ENCODE data around the gene NEK4. TPM values are rescaled to one million over a fixed set of nuclear protein-coding genes. Genes with fewer than 3 reads are reported as not detected.
A peak's percentile ranks its signal among the peaks of the same experiment; 100 is the strongest.

NEK4 gene
- 10 to 100 TPM; 26.8 to 27.9 TPM for total RNA-seq
- polyA plus RNA-seq = 10 to 100 TPM in 1 of 2 donors, 1 to 10 TPM in 1; 7.0 to 12.9 TPM

GRCh38 chr3:52770496-52771333 lies at the start of gene NEK4:
TSS of gene NEK4 (minus strand) at chr3:52770940. CDS start at chr3:52770746, 194 bp downstream.
- Histone ChIP-seq H3K27me3 (ENCODE audit: insufficient read depth, low read length) (no peaks in the 10 kb centered on the region), H3K27ac (ENCODE audit: low read depth, low read length) (peak within 1 kb of the TSS; percentile 59), H3K36me3 (ENCODE audit: insufficient read depth, low read length) (no peaks in the 10 kb centered on the region), H3K9me3 (ENCODE audit: control insufficient read depth in 1 of 2, low read length in 2 of 2) (no peaks in the 10 kb centered on the region), H3K4me3 (ENCODE audit: low read length in 2 of 2) (peak within 1 kb of the TSS; percentile 53 to 56), H3K4me1 (ENCODE audit: insufficient read depth, low read length) (peaks cover 17% of the 10 kb centered on the region)
- Mint-ChIP-seq H3K4me1 (peaks cover 13 to 32% (median 20%) of the 10 kb centered on the region in 4 donors), H3K27ac (peak within 1 kb of the TSS; percentile 88 to 98 (median 94)), H3K36me3 (peaks cover 7 to 29% of the 10 kb centered on the region in 2 donors), H3K27me3 (no peaks in the 10 kb centered on the region), H3K4me3 (peak within 1 kb of the TSS; percentile 96 to 100 (median 97)), H3K9me3 (no peaks in the 10 kb centered on the region)
- intact Hi-C loops (cut with micrococcal nuclease) = loop anchor here (1.0 to 2.0 kb wide), 4 partner anchors 64 to 127 kb away; partner anchors contain the start of genes PBRM1, SPCS1 and STIMATE
- DNase-seq = peak; percentile 72 to 84 (median 80)
- ChIA-PET POLR2A (ENCODE audit: partially characterized antibody) (interaction anchor here (0.7 to 1.7 kb wide), 9 partner anchors 50 to 275 kb away, joined by 3 to 7 read pairs (median 4); partner anchors contain the start of genes GLT8D1, SFMBT1, SPCS1 and UQCC5), CTCF (ENCODE audit: partially characterized antibody) (interaction anchor here (0.6 to 1.7 kb wide), 2 partner anchors 301 to 1129 kb away, joined by 3 read pairs; no protein-coding TSS in a partner anchor)

GRCh38 chr3:52819936-52820335 lies 49.2 kb upstream of the NEK4 start:
- no peak overlapping the region for H3K27ac ChIP-seq (ENCODE audit: low read depth, low read length)
- H3K27me3 ChIP-seq (ENCODE audit: insufficient read depth, low read length) = no peaks in the 10 kb centered on the region
- H3K9me3 ChIP-seq (ENCODE audit: control insufficient read depth in 1 of 2, low read length in 2 of 2) = no peaks in the 10 kb centered on the region
- Mint-ChIP-seq H3K9me3 (no peaks in the 10 kb centered on the region), H3K4me1 (no peaks in the 10 kb centered on the region), H3K36me3 (peaks cover 0 to 3% of the 10 kb centered on the region in 2 donors), H3K27ac (peak overlapping the region in 1 of 7 donors; percentile 76), H3K4me3 (no peak overlapping the region), H3K27me3 (no peaks in the 10 kb centered on the region)
- H3K4me1 ChIP-seq (ENCODE audit: insufficient read depth, low read length) = no peaks in the 10 kb centered on the region
- CTCF ChIA-PET (ENCODE audit: partially characterized antibody) = interaction anchor here (1.1 kb wide), 1 partner anchor 10 kb away, joined by 3 read pairs; no protein-coding TSS in a partner anchor
- intact Hi-C loops (cut with micrococcal nuclease) = no loop called here
- POLR2A ChIA-PET (ENCODE audit: partially characterized antibody) = no interaction called here
- DNase-seq = no peak
- no peak overlapping the region for H3K4me3 ChIP-seq (ENCODE audit: low read length in 2 of 2)
- H3K36me3 ChIP-seq (ENCODE audit: insufficient read depth, low read length) = no peaks in the 10 kb centered on the region

GRCh38 chr3:52817860-52818259 lies 47.1 kb upstream of the NEK4 start:
- Mint-ChIP-seq H3K36me3 (no peaks in the 10 kb centered on the region), H3K27ac (no peak overlapping the region), H3K27me3 (no peaks in the 10 kb centered on the region), H3K4me1 (no peaks in the 10 kb centered on the region), H3K4me3 (no peak overlapping the region), H3K9me3 (no peaks in the 10 kb centered on the region)
- H3K9me3 ChIP-seq (ENCODE audit: control insufficient read depth in 1 of 2, low read length in 2 of 2) = no peaks in the 10 kb centered on the region
- H3K4me3 ChIP-seq (ENCODE audit: low read length in 2 of 2) = no peak overlapping the region
- no peaks in the 10 kb centered on the region for H3K36me3 ChIP-seq (ENCODE audit: insufficient read depth, low read length)
- H3K4me1 ChIP-seq (ENCODE audit: insufficient read depth, low read length) = no peaks in the 10 kb centered on the region
- H3K27me3 ChIP-seq (ENCODE audit: insufficient read depth, low read length) = no peaks in the 10 kb centered on the region
- ChIA-PET CTCF (ENCODE audit: partially characterized antibody) (no interaction called here), POLR2A (ENCODE audit: partially characterized antibody) (no interaction called here)
- H3K27ac ChIP-seq (ENCODE audit: low read depth, low read length) = no peak overlapping the region
- DNase-seq = no peak
- intact Hi-C loops (cut with micrococcal nuclease) = no loop called here

- no peak overlapping the region for H3K4me3 Mint-ChIP-seq
- H3K4me1 ChIP-seq (ENCODE audit: insufficient read depth, low read length) = no peaks in the 10 kb centered on the region
- intact Hi-C loops (cut with micrococcal nuclease) = no loop called here
- no peaks in the 10 kb centered on the region for H3K36me3 ChIP-seq (ENCODE audit: insufficient read depth, low read length)
- no peaks in the 10 kb centered on the region for H3K36me3 Mint-ChIP-seq
- POLR2A ChIA-PET (ENCODE audit: partially characterized antibody) = no interaction called here
- H3K27me3 ChIP-seq (ENCODE audit: insufficient read depth, low read length) = no peaks in the 10 kb centered on the region
- DNase-seq = no peak
- CTCF ChIA-PET (ENCODE audit: partially characterized antibody) = no interaction called here
- H3K27me3 Mint-ChIP-seq = no peaks in the 10 kb centered on the region
- no peak overlapping the region for H3K27ac Mint-ChIP-seq
- no peaks in the 10 kb centered on the region for H3K9me3 Mint-ChIP-seq
- no peaks in the 10 kb centered on the region for H3K4me1 Mint-ChIP-seq
- no peak overlapping the region for H3K27ac ChIP-seq (ENCODE audit: low read depth, low read length)
- no peaks in the 10 kb centered on the region for H3K9me3 ChIP-seq (ENCODE audit: control insufficient read depth in 1 of 2, low read length in 2 of 2)
- no peak overlapping the region for H3K4me3 ChIP-seq (ENCODE audit: low read length in 2 of 2)
Measured at GRCh38 chr3:52817221-52817620, 46.5 kb upstream of the NEK4 start.

GRCh38 chr3:52816654-52817053 lies 45.9 kb upstream of the NEK4 start:
- no peaks in the 10 kb centered on the region for H3K4me1 ChIP-seq (ENCODE audit: insufficient read depth, low read length)
- H3K27ac ChIP-seq (ENCODE audit: low read depth, low read length) = no peak overlapping the region
- H3K4me3 Mint-ChIP-seq = no peak overlapping the region
- intact Hi-C loops (cut with micrococcal nuclease) = no loop called here
- no peaks in the 10 kb centered on the region for H3K36me3 ChIP-seq (ENCODE audit: insufficient read depth, low read length)
- H3K9me3 ChIP-seq (ENCODE audit: control insufficient read depth in 1 of 2, low read length in 2 of 2) = no peaks in the 10 kb centered on the region
- H3K27me3 Mint-ChIP-seq = no peaks in the 10 kb centered on the region
- no peaks in the 10 kb centered on the region for H3K9me3 Mint-ChIP-seq
- POLR2A ChIA-PET (ENCODE audit: partially characterized antibody) = no interaction called here
- H3K27me3 ChIP-seq (ENCODE audit: insufficient read depth, low read length) = no peaks in the 10 kb centered on the region
- H3K4me3 ChIP-seq (ENCODE audit: low read length in 2 of 2) = no peak overlapping the region
- no peak overlapping the region for H3K27ac Mint-ChIP-seq
- no peaks in the 10 kb centered on the region for H3K4me1 Mint-ChIP-seq
- DNase-seq = no peak
- CTCF ChIA-PET (ENCODE audit: partially characterized antibody) = interaction anchor here (0.6 kb wide), 1 partner anchor 711 kb away, joined by 3 read pairs; no protein-coding TSS in a partner anchor
- no peaks in the 10 kb centered on the region for H3K36me3 Mint-ChIP-seq

GRCh38 chr3:52816199-52816598 lies 45.5 kb upstream of the NEK4 start:
- H3K4me3 Mint-ChIP-seq = no peak overlapping the region
- H3K4me1 Mint-ChIP-seq = no peaks in the 10 kb centered on the region
- no peaks in the 10 kb centered on the region for H3K27me3 Mint-ChIP-seq
- intact Hi-C loops (cut with micrococcal nuclease) = no loop called here
- CTCF ChIA-PET (ENCODE audit: partially characterized antibody) = interaction anchor here (0.6 kb wide), 1 partner anchor 710 kb away, joined by 3 read pairs; no protein-coding TSS in a partner anchor
- DNase-seq = no peak
- H3K4me1 ChIP-seq (ENCODE audit: insufficient read depth, low read length) = no peaks in the 10 kb centered on the region
- H3K36me3 ChIP-seq (ENCODE audit: insufficient read depth, low read length) = no peaks in the 10 kb centered on the region
- H3K36me3 Mint-ChIP-seq = no peaks in the 10 kb centered on the region
- H3K4me3 ChIP-seq (ENCODE audit: low read length in 2 of 2) = no peak overlapping the region
- POLR2A ChIA-PET (ENCODE audit: partially characterized antibody) = no interaction called here
- no peaks in the 10 kb centered on the region for H3K27me3 ChIP-seq (ENCODE audit: insufficient read depth, low read length)
- H3K9me3 Mint-ChIP-seq = no peaks in the 10 kb centered on the region
- no peak overlapping the region for H3K27ac Mint-ChIP-seq
- no peak overlapping the region for H3K27ac ChIP-seq (ENCODE audit: low read depth, low read length)
- H3K9me3 ChIP-seq (ENCODE audit: control insufficient read depth in 1 of 2, low read length in 2 of 2) = no peaks in the 10 kb centered on the region

- no peak for DNase-seq
- peaks cover 0 to 5% (median 1%) of the 10 kb centered on the region in 4 donors for H3K4me1 Mint-ChIP-seq
- no peak overlapping the region for H3K27ac ChIP-seq (ENCODE audit: low read depth, low read length)
- H3K36me3 Mint-ChIP-seq = no peaks in the 10 kb centered on the region
- H3K4me1 ChIP-seq (ENCODE audit: insufficient read depth, low read length) = no peaks in the 10 kb centered on the region
- no peaks in the 10 kb centered on the region for H3K9me3 Mint-ChIP-seq
- H3K27me3 Mint-ChIP-seq = no peaks in the 10 kb centered on the region
- H3K4me3 ChIP-seq (ENCODE audit: low read length in 2 of 2) = no peak overlapping the region
- no peak overlapping the region for H3K4me3 Mint-ChIP-seq
- intact Hi-C loops (cut with micrococcal nuclease) = no loop called here
- H3K36me3 ChIP-seq (ENCODE audit: insufficient read depth, low read length) = no peaks in the 10 kb centered on the region
- no peaks in the 10 kb centered on the region for H3K9me3 ChIP-seq (ENCODE audit: control insufficient read depth in 1 of 2, low read length in 2 of 2)
- ChIA-PET POLR2A (ENCODE audit: partially characterized antibody) (no interaction called here), CTCF (ENCODE audit: partially characterized antibody) (no interaction called here)
- no peaks in the 10 kb centered on the region for H3K27me3 ChIP-seq (ENCODE audit: insufficient read depth, low read length)
- no peak overlapping the region for H3K27ac Mint-ChIP-seq
Measured at GRCh38 chr3:52813810-52814209, 43.1 kb upstream of the NEK4 start.

Data from CD4-positive, alpha-beta memory T cell (primary cell).